SK-N-SH treated with all-trans-retinoic acid at 6 μM for 48 hours (cell line): Measurements from ENCODE around the gene KIAA1328.

Experiments used
- ESRRG ChIP-seq: fragments of 250-450 bp; sonication (Bioruptor Pico); IDR thresholded peaks from 2 replicates; pipeline ENCODE4 v1.6.1; 2021; ENCODE audit warnings: mild to moderate bottlenecking
- GLIS3 ChIP-seq: fragments of 250-450 bp; sonication (Bioruptor Pico); IDR thresholded peaks from 2 replicates; pipeline ENCODE4 v1.5.0; 2020; ENCODE audit warnings: mild to moderate bottlenecking, moderate library complexity
- ISL1 ChIP-seq: fragments of 250-450 bp; sonication (Bioruptor Pico); IDR thresholded peaks from 2 replicates; pipeline ENCODE4 v2.1.2; 2022; ENCODE audit warnings: mild to moderate bottlenecking, moderate library complexity
- OSR1 ChIP-seq: fragments of 250-450 bp; sonication (Bioruptor Pico); IDR thresholded peaks from 2 replicates; pipeline ENCODE4 v1.8.0; 2022; ENCODE audit warnings: moderate library complexity, mild to moderate bottlenecking, inconsistent platforms
- ZFP30 ChIP-seq: fragments of 450-650 bp; formaldehyde crosslinking; IDR thresholded peaks from 2 replicates; pipeline ENCODE4 v1.5.0; 2022; ENCODE audit warnings: mild to moderate bottlenecking, moderate library complexity
- ZNF8 ChIP-seq: fragments of 450-650 bp; formaldehyde crosslinking; IDR thresholded peaks from 2 replicates; pipeline ENCODE4 v1.5.0; 2020; ENCODE audit warnings: mild to moderate bottlenecking, moderate library complexity
- TF ChIP-seq, protein P1 (sequence below): fragments of 250-450 bp; sonication (Bioruptor Pico); IDR thresholded peaks from 2 replicates; pipeline ENCODE4 v1.8.0; 2020; ENCODE audit warnings: mild to moderate bottlenecking, moderate library complexity, borderline replicate concordance

DNA sequence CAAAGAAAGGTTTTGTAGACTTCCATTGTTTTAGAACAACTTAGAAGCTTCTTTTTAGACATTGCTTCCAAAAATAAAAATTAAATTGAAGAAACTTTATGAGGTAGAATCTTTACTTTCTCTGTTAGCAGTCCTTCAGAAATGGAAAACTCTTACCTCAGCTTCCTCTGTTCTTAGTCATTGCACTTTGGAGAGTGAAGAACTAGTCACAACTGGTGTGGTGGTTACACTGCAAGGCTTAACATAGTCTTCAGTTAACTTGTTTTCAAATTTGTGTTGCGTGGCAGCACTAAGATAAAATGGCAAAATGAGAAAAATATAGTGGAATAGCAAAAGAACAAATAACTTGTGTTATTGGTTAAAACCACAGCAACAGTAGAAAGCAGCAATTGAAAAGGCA, 332.6 kb downstream of the KIAA1328 start:
- no peak for TF ChIP-seq OSR1 (CRISPR knock-in tag)
- TF ChIP-seq ESRRG: no peak
- TF ChIP-seq, protein P1, sequence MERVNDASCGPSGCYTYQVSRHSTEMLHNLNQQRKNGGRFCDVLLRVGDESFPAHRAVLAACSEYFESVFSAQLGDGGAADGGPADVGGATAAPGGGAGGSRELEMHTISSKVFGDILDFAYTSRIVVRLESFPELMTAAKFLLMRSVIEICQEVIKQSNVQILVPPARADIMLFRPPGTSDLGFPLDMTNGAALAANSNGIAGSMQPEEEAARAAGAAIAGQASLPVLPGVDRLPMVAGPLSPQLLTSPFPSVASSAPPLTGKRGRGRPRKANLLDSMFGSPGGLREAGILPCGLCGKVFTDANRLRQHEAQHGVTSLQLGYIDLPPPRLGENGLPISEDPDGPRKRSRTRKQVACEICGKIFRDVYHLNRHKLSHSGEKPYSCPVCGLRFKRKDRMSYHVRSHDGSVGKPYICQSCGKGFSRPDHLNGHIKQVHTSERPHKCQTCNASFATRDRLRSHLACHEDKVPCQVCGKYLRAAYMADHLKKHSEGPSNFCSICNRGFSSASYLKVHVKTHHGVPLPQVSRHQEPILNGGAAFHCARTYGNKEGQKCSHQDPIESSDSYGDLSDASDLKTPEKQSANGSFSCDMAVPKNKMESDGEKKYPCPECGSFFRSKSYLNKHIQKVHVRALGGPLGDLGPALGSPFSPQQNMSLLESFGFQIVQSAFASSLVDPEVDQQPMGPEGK (CRISPR knock-in tag): no peak
- TF ChIP-seq ZFP30: no peak
- no peak for TF ChIP-seq ISL1 (CRISPR knock-in tag)
- no peak for TF ChIP-seq ZNF8 (CRISPR knock-in tag)
- no peak for TF ChIP-seq GLIS3 (CRISPR knock-in tag)
